Fibroblast of peridontal ligament (primary cell): Measurements from ENCODE around the gene PTGDS.

Experiments used
- DNase-seq: peaks from one replicate; pipeline ENCODE4 v3.0.0-alpha.2; 2010; ENCODE audit errors: extremely low read depth

Gene PTGDS

DNA sequence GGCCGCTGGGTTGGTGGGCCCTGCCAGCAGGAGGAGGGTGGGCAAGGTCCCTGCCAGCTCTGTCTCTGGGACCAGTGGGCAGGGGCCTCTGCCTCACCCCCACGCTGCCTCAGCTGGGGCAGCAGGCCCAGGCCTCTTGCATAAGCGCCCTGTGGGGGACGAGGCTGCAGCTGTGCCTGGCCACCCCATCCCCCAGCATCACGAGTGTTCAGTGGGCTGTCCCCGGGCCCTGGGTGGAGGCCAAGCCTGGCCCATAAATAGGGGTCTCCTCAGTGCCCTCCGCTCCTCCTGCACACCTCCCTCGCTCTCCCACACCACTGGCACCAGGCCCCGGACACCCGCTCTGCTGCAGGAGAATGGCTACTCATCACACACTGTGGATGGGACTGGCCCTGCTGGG is at the start of gene PTGDS:
PTGDS (plus strand) TSS at position 282 of the 400 bp plus-strand sequence; CDS start at position 357, 75 bp downstream.
- DNase-seq = no peak

DNA sequence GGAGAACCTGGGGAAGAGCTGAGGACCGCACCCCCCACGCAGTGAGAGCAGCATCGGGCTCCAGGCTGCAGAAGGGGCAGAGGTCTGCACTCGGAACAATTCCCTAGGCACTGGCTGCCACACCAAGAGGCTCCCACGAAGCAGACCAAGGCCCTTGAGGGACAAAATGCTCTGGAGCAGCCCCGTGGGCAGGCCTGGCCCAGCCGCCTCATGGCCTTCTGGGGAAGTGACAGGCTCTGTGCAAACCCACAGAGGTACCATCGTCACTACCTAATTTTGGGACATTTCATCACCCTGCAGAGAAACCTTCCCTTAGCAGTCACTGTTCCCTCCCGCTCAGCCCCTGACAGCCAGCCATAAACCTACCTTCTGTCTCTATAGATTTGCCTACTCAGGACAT is 48.7 kb upstream of the PTGDS start:
- no peak for DNase-seq

DNA sequence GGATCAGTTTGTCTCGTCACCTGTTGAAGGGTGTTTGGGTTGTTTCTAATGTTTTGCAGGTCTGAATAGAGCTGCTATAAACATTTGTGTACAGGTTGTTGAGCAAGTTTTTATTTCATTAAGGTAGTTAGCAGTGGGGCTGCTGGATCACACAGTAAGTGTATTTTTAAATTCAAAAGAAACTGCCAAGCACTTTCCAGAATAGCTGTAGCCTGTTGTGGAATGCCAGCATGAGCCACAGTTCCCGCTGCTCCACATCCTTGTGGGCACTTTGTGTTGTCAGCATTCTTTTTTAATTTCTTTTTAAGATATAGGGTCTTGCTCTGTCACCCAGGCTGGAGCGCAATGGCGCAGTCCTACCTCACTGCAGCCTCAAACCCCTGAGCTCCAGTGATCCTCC is 47.3 kb upstream of the PTGDS start:
- DNase-seq = no peak

DNA sequence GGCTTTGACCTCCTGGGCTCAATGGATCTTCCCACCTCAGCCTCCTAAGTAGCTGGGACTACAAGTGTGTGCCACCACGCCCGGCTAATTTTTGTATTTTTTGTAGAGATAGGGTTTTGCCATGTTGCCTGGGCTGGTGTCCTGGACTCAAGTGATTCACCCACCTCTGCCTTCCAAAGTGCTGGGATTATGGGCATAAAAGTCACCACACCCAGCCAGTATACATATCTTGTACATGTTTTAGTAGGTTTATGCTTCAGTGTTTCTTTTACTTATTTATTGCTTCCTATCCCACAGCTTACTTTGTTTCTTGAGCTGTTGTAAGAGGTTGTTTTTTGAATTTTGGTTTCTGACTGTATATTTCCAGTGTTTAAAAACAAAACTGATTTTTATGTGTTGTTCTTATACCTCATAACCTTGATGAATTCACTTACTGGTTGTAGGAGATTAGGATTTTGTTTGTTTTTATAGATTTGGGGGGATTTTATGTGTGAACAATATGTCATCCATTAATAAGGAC is 45.6 kb upstream of the PTGDS start:
- peak; percentile 5 for DNase-seq

DNA sequence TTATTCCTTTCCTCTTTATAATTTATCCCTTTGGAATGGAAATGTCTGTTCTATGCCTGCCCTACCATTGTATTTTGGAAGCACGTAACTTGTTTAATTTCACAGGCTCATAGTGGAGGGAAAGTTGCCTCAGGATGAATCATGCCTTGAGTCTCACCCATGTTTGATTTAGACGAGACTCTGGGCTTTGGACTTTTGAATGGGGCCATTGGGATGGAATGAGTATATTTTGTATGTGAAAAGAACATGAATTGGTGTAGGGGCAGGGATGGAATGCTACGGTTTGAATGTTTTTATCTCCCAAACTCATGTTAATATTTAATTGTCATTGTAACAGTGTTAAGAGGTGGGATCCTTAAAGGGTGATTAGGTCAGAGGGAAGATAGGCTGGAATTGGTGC is 43.0 kb upstream of the PTGDS start:
- DNase-seq = no peak

DNA sequence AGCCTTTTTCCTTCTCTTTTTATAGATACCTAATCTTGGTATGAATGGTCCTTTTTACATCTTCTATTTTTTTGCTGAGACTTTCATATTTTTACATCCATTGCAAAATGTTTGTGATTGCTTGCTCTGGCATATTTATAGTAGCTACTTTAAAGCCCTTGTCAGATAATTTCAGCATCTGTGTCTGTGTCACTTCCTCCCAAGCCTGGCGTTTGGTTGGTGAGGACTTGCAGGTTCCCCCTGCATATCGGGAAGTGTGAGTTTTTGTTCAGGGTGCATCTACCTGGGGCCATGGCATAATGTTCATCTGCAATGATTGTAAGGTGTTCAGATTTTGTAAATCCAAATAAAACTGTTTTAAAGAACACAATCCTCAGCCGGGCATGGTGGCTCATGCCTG is 41.7 kb upstream of the PTGDS start:
- no peak for DNase-seq

GRCh38 chr9:136936645-136937170 is 40.6 kb upstream of the PTGDS start:
- no peak for DNase-seq

DNA sequence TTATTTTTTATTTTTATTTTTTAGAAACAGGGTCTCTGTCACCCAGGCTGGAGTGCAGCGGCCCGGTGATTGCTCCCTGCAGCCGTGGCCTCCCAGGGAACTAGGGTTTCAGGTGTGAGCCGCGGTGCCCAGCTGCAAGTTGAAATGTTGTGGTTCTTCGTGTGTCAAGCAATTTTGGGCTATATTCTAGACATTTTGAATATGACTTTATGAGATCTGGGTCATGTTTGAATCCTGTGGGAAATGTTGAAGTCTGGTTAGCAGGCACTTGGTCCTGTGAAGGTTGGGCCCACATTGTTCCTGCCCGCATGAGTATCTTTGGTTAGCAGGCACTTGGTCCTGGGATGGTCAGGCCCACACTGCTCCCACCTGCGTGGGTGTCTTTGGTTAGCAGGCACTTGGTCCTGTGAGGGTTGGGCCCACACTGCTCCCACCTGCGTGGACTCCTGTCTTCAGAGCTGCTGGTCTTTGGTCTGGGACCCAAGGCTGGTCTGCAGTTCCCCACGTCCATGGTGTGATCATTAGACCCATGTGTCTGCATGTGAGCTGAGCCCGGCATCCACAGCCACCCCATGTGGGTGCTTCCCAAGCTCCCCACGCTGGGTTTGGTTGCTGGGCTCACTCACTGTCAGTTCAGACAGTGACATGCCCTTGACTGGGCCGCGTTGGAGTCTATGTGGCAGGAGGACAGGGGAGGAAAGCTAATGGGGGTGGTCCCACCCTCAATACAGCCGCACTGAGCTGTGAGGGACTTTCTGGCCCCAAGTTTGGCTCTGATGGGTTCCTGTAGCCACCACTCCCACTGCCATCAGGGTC is 39.9 kb upstream of the PTGDS start:
- DNase-seq = no peak

DNA sequence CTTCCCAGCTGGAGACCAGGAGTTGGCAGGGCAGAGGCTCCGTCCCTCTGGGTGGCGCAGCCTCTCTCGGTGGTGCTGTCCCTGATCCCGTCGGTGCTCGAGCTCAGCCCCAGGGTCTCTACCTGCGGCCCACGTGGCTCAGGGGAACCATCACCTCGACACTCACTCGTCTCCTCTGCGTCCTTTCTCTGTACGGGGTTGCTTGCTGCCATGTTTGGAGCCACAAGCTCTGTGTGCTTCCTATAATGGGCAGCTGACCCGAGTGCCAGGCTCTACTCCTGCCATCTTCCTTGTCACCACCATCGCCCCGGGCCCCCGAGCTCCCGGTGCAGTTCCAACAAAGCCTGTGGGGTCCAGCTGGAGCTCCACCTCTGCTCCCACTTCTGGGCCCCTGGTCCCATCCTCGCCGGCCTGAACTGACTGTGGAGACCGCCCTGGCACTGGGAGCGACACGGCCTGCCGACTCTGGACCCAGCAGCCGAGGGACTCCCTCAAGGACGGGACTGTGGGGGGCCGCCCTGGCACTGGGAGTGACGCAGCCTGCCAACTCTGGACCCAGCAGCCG is 37.8 kb upstream of the PTGDS start:
- no peak for DNase-seq

GRCh38 chr9:136939996-136940525 is 37.2 kb upstream of the PTGDS start:
- DNase-seq = no peak

- DNase-seq = no peak
Measured at GRCh38 chr9:136940526-136941230, 36.6 kb upstream of the PTGDS start.

DNA sequence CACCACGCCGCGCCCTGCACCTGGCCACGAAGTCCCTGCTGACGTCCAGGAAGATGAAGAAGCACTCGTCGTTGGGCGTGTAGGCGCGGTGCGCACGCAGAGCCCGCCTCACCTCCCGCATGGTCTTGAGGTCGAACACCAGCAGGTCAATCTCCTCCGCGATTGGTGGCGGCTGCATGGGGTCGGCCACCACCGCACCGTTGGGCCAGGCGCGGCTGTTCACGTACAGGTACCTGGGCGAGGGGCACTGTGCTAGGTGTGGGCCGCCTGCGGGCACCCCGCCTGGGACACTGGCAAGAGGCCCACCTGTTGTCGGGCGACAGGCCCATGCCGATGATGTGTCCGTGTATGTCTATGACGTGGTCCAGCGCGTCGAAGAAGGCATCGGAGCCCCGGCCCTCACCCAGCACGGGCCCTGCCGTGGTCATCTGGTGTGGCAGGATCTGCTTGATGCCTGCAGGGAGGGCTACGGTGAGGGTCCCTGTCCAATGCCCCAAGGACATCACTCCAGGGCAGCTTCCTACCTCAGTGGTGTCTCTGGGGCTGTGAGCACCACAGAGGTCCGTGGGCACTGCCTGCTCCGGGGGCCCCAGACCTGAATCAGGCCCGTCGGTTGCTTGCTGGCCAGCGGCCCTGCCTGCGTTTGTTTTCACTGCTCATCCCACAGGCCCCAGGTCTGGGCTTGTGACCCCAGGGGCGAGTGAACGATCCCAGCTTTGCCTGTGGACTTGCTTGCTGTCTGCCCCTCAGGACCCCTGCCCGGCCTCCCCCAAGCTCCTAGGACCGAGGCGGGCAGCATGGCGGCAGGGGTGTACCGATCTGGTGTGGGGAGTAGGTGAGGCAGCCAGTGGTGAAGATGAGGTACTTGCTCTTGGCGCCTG is 35.8 kb upstream of the PTGDS start:
- DNase-seq = no peak

GRCh38 chr9:136942112-136942880 is 35.0 kb upstream of the PTGDS start:
- no peak for DNase-seq

DNA sequence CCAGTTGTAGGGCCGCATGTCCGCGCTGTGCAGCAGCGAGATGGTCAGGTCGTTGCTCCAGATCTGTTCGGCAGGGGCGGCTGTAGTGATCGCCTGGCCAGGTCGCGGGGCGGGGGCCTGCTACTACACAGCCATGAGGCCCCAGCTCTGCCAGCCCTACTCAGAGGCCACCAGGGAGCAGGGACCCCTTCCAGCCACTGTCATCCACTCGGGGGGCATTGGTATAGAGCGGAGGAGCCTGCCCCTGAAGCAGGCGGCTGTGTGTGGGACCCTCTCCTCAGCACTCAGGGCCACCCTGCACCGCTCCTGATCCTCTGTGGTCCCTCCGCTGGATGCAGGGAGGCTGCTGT is 34.4 kb upstream of the PTGDS start:
- DNase-seq = no peak

GRCh38 chr9:136943291-136944211 is 33.8 kb upstream of the PTGDS start:
- DNase-seq = peak; percentile 10

GRCh38 chr9:136944212-136944518 is 33.1 kb upstream of the PTGDS start:
- DNase-seq = peak; percentile 45

DNA sequence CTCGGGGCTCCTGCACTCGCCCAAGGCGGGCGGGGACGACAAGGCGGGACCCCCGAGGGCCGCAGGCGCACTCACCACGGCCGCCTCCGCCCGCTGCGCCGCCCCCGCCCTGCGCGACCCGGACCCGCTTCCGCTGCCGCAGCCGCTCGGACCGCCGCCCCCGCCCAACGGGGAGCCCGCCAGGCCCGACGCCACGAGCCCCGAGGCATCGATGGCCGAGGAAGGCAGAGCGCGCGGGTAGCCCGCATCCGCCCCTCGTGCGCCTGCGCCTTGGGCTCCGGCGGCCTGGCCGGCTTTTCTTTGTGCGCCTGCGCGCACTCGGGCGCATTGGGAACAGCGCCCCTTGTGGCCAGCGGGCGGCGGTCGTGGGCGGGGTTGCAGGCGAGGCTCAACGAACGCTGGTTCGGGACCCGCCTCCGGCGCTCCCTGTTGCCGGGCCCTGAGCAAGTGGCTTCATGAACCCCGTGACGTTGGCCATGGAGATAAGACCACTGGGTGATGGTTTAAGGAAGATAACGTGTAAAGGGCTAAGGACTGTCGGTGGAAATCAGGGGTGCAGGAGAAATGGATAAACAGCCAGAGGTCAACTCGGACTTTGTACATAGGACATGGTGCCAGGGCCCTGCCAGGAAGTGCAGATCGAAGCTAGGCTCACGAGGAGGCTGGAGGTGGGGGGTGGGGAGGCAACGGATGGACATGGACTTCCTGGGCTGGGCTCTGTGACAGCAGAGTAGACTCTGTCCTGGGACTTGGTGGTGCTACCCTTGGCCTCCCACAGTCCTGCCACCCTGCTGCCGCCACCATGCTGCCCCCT is 32.6 kb upstream of the PTGDS start, which contains the start of the genes C8G and FBXW5:
C8G (plus strand) TSS at position 725 of the 814 bp plus-strand sequence; CDS start at position 803, 78 bp downstream.
FBXW5 (minus strand) TSS at position 220 of the 814 bp plus-strand sequence. CDS start 655 bp downstream, outside the sequence.
- DNase-seq = peak; percentile 88
